PC-9 (cell line): ENCODE measurements around the gene ACTN1. TPM values are rescaled to one million over a fixed set of nuclear protein-coding genes. Genes with fewer than 3 reads are reported as not detected.

Experiments used
- BruUV-seq: library from RNA; stranded (reverse); fragments of 400-500 nt; replicated peaks from 2 replicates; lab custom pipeline; 2021; lab: Mats Ljungman, UMichigan
- CTCF ChIA-PET: fragments of 300-600 bp; sonication (Branson Sonifier 250); formaldehyde crosslinking; loops from one replicate; lab custom pipeline; 2022; ENCODE audit warnings: antibody characterized with exemption; lab: Charles Lee
- POLR2A ChIA-PET: fragments of 300-600 bp; sonication (Branson Sonifier 250); formaldehyde crosslinking; loops from one replicate; lab custom pipeline; 2022; ENCODE audit warnings: antibody characterized with exemption; ENCODE audit not compliant: unreplicated experiment; lab: Charles Lee
- DNase-seq, 2 experiments: peaks; one replicate each; pipeline versions ENCODE4 v3.0.0 to v3.0.0-alpha.2; 2015 to 2022; ENCODE audit warnings: mixed read lengths in 1 of 2
- H2AFZ ChIP-seq: fragments of 200-600 bp; sonication (generic); 2 replicates; pipeline ENCODE4 v1.8.1; 2017; ENCODE audit warnings: antibody characterized with exemption
- H3F3A ChIP-seq: fragments of 200-600 bp; sonication (generic); 2 replicates; pipeline ENCODE4 v1.8.1; 2017; ENCODE audit warnings: antibody characterized with exemption, mild to moderate bottlenecking, low read depth; ENCODE audit not compliant: insufficient read depth
- H3K27ac ChIP-seq: fragments of 200-600 bp; sonication (generic); 2 replicates; pipeline ENCODE4 v1.6.1; 2016; ENCODE audit warnings: mixed run types
- H3K27me3 ChIP-seq: fragments of 200-600 bp; sonication (generic); 2 replicates; pipeline ENCODE4 v1.6.1; 2016; ENCODE audit warnings: low read depth, mixed run types; ENCODE audit not compliant: insufficient read depth
- H3K36me3 ChIP-seq: fragments of 200-600 bp; sonication (generic); 2 replicates; pipeline ENCODE4 v1.6.1; 2016; ENCODE audit warnings: low read depth, mixed run types
- H3K4me1 ChIP-seq: fragments of 200-600 bp; sonication (generic); replicated peaks from 2 replicates; pipeline ENCODE4 v1.6.1; 2016; ENCODE audit warnings: mixed run types; ENCODE audit not compliant: insufficient read depth
- H3K4me2 ChIP-seq: fragments of 200-600 bp; sonication (generic); 2 replicates; pipeline ENCODE4 v1.6.1; 2017; ENCODE audit warnings: mixed run types
- H3K4me3 ChIP-seq: fragments of 200-600 bp; sonication (generic); 2 replicates; pipeline ENCODE4 v1.6.1; 2016; ENCODE audit warnings: mixed run types
- H3K79me2 ChIP-seq: fragments of 200-600 bp; sonication (generic); 2 replicates; pipeline ENCODE4 v1.6.1; 2017; ENCODE audit warnings: low read depth, mixed run types
- H3K9me2 ChIP-seq: fragments of 200-600 bp; sonication (generic); 2 replicates; pipeline ENCODE4 v1.8.1; 2017; ENCODE audit warnings: mild to moderate bottlenecking; ENCODE audit not compliant: insufficient read depth
- H3K9me3 ChIP-seq: fragments of 200-600 bp; sonication (generic); 2 replicates; pipeline ENCODE4 v1.8.1; 2016; ENCODE audit warnings: low read depth; ENCODE audit not compliant: insufficient read depth
- H4K20me1 ChIP-seq: fragments of 200-600 bp; sonication (generic); 2 replicates; pipeline ENCODE4 v1.8.1; 2017; ENCODE audit not compliant: insufficient read depth
- CTCF ChIP-seq: fragments of 200-600 bp; sonication (generic); conservative IDR thresholded peaks from 2 replicates; pipeline ENCODE4 v1.6.1; 2017; ENCODE audit warnings: mixed run types, antibody characterized with exemption, mild to moderate bottlenecking, moderate library complexity
- EZH2 ChIP-seq: fragments of 200-600 bp; sonication (generic); IDR thresholded peaks from 2 replicates; pipeline ENCODE4 v1.8.0; 2017; ENCODE audit warnings: antibody characterized with exemption, low read depth
- intact Hi-C: fragments of 100-400 bp; cut with micrococcal nuclease; formaldehyde crosslinking; loops from one replicate; pipeline ENCODE4 v1.10.0; 2022; ENCODE audit not compliant: unreplicated experiment
- total RNA-seq: library from RNA; stranded (reverse); gene quantifications from 2 replicates; pipeline ENCODE4 v1.2.3, GENCODE V29; 2021

ACTN1 gene
- total RNA-seq, 1 experiment from 2014 or later: 314 TPM

GRCh38 chr14:68978172-68978911 lies 760 bp downstream of the ACTN1 start:
- H4K20me1 ChIP-seq: peaks cover 35% of the 10 kb centered on the region
- H3K79me2 ChIP-seq: peaks cover 57% of the 10 kb centered on the region
- intact Hi-C loops: loop anchor here (5.0 kb wide), 2 partner anchors 114 to 174 kb away; partner anchors contain the start of gene DCAF5
- H3K4me2 ChIP-seq: peak overlapping the region; percentile 100
- TF ChIP-seq EZH2: no peak
- no peak for TF ChIP-seq CTCF
- peaks cover 33% of the 10 kb centered on the region; the same call in 1 of the 2 replicates for H3F3A ChIP-seq
- peak overlapping the region; percentile 93 for H3K27ac ChIP-seq
- no peaks in the 10 kb centered on the region for H3K27me3 ChIP-seq
- no peaks in the 10 kb centered on the region for H3K9me3 ChIP-seq
- CTCF ChIA-PET: interaction anchor here (0.8 kb wide), 1 partner anchor 123 kb away, joined by 4 read pairs; no protein-coding TSS in a partner anchor
- peaks cover 47% of the 10 kb centered on the region for H3K4me1 ChIP-seq
- H3K4me3 ChIP-seq: peak overlapping the region; percentile 76
- H3K36me3 ChIP-seq: peaks cover 32% of the 10 kb centered on the region
- POLR2A ChIA-PET: interaction anchor here (0.5 to 2.2 kb wide), 6 partner anchors 10 to 124 kb away, joined by 3 to 44 read pairs (median 8); no protein-coding TSS in a partner anchor
- BruUV-seq: TSS peak; percentile 73
- no peak overlapping the region for H2AFZ ChIP-seq
- no peaks in the 10 kb centered on the region for H3K9me2 ChIP-seq
- peak; percentile 41 to 79 for DNase-seq

- BruUV-seq: no TSS peak
- Histone ChIP-seq H3K79me2 (peaks cover 63% of the 10 kb centered on the region), H3K27me3 (no peaks in the 10 kb centered on the region), H2AFZ (no peak overlapping the region), H3K9me2 (no peaks in the 10 kb centered on the region), H3K9me3 (no peaks in the 10 kb centered on the region), H3F3A (peaks cover 33% of the 10 kb centered on the region; the same call in 1 of the 2 replicates), H3K4me1 (peaks cover 47% of the 10 kb centered on the region), H3K36me3 (peaks cover 38% of the 10 kb centered on the region), H3K4me2 (peak overlapping the region; percentile 100), H3K27ac (peak overlapping the region; percentile 93), H3K4me3 (peak overlapping the region; percentile 76), H4K20me1 (peaks cover 41% of the 10 kb centered on the region)
- intact Hi-C loops: loop anchor here (1.0 to 5.0 kb wide), 4 partner anchors 12 to 175 kb away; partner anchors contain the start of gene DCAF5
- ChIA-PET POLR2A (interaction anchor here (0.5 to 2.2 kb wide), 12 partner anchors 9 to 901 kb away, joined by 3 to 44 read pairs (median 6); no protein-coding TSS in a partner anchor), CTCF (interaction anchor here (0.6 to 0.8 kb wide), 2 partner anchors 38 to 124 kb away, joined by 3 to 4 read pairs; no protein-coding TSS in a partner anchor)
- TF ChIP-seq CTCF: no peak
- TF ChIP-seq EZH2: no peak
- peak; percentile 86 to 91 for DNase-seq
Measured at GRCh38 chr14:68977718-68978171, 1.4 kb downstream of the ACTN1 start.

- Histone ChIP-seq H3K4me2 (peak overlapping the region; percentile 100), H3K79me2 (peaks cover 68% of the 10 kb centered on the region), H4K20me1 (peaks cover 46% of the 10 kb centered on the region), H3K27ac (peak overlapping the region; percentile 93), H3K36me3 (peaks cover 42% of the 10 kb centered on the region), H2AFZ (no peak overlapping the region), H3K4me1 (peaks cover 47% of the 10 kb centered on the region), H3K4me3 (peak overlapping the region; percentile 76), H3F3A (peaks cover 33% of the 10 kb centered on the region; the same call in 1 of the 2 replicates), H3K9me3 (no peaks in the 10 kb centered on the region), H3K9me2 (no peaks in the 10 kb centered on the region), H3K27me3 (no peaks in the 10 kb centered on the region)
- DNase-seq: peak in 1 of 2 experiments; percentile 51
- intact Hi-C loops: loop anchor here (1.0 to 5.0 kb wide), 4 partner anchors 12 to 175 kb away; partner anchors contain the start of gene DCAF5
- BruUV-seq: TSS peak; percentile 30
- ChIA-PET CTCF (interaction anchor here (0.6 kb wide), 1 partner anchor 37 kb away, joined by 3 read pairs; no protein-coding TSS in a partner anchor), POLR2A (interaction anchor here (0.6 to 2.2 kb wide), 11 partner anchors 9 to 900 kb away, joined by 3 to 44 read pairs (median 7); no protein-coding TSS in a partner anchor)
- TF ChIP-seq EZH2 (no peak), CTCF (no peak; the same call in 1 of the 2 replicates)
Measured at GRCh38 chr14:68977180-68977717, 1.9 kb downstream of the ACTN1 start.
